ENCODE results near the gene SPCS3.

DNA sequence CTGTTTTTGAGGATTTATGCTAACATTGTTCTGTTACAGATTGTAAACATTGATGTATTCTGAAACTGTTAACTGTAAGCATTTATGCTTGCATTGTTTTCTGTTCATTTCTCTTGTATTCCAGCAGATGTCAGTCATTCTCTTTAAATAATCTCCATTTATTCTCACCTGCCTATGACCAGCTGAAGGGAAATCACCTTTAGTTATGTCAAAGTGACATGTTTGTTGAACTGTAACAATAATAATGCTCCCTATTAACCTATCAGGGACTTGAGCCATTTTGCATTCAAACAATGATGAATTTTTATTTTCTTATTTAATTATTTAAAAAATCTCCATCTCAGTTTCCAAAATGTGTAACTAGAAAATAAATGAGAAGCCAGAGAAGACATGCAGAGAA is 58.0 kb downstream of the SPCS3 start:
- peak; percentile 56 to 65 for TF ChIP-seq CTCF (conservative IDR thresholded peaks at IDR 0.05; ENCODE audit: low read depth in 2 of 2)
- no peak for TF ChIP-seq JUNB (IDR thresholded peaks at IDR 0.05; ENCODE audit: unreplicated experiment)
- no peak for TF ChIP-seq POLR2AphosphoS5 (IDR thresholded peaks at IDR 0.05; ENCODE audit: low read depth)
- no peak for TF ChIP-seq REST (IDR thresholded peaks at IDR 0.05; ENCODE audit: unreplicated experiment)
- TF ChIP-seq EZH2 (IDR thresholded peaks at IDR 0.05; ENCODE audit: low read depth, unreplicated experiment), result no peak
- no peak for TF ChIP-seq STAT1 (IDR thresholded peaks at IDR 0.05; ENCODE audit: unreplicated experiment)
- no peak for TF ChIP-seq EZH2phosphoT487 (IDR thresholded peaks at IDR 0.05; ENCODE audit: unreplicated experiment)
- no peak for TF ChIP-seq CREB1 (CRISPR knock-in tag; IDR thresholded peaks at IDR 0.05; ENCODE audit: low read depth)

Data from GM23338 (cell line).